Skin epidermis (tissue), 12 donors: ENCODE results near the gene ARSB.
A peak's percentile ranks its signal among the peaks of the same experiment; 100 is the strongest.

ENCODE experiments used
- H3K27ac ChIP-seq, 21 experiments: fragments of 200-600 bp; sonication (generic) in 11 of 21; one replicate each; pipeline ENCODE4 v1.5.0; 2020; ENCODE audit warnings: mild to moderate bottlenecking in 3 of 21, inconsistent platforms in 2 of 21, moderate library complexity in 2 of 21
- H3K4me3 ChIP-seq, 7 experiments: fragments of 200-600 bp; sonication (generic) in 2 of 7; one replicate each; pipeline ENCODE4 v1.5.0; 2020; ENCODE audit warnings: inconsistent platforms in 2 of 7, mild to moderate bottlenecking in 2 of 7, moderate library complexity in 1 of 7

Gene ARSB

DNA sequence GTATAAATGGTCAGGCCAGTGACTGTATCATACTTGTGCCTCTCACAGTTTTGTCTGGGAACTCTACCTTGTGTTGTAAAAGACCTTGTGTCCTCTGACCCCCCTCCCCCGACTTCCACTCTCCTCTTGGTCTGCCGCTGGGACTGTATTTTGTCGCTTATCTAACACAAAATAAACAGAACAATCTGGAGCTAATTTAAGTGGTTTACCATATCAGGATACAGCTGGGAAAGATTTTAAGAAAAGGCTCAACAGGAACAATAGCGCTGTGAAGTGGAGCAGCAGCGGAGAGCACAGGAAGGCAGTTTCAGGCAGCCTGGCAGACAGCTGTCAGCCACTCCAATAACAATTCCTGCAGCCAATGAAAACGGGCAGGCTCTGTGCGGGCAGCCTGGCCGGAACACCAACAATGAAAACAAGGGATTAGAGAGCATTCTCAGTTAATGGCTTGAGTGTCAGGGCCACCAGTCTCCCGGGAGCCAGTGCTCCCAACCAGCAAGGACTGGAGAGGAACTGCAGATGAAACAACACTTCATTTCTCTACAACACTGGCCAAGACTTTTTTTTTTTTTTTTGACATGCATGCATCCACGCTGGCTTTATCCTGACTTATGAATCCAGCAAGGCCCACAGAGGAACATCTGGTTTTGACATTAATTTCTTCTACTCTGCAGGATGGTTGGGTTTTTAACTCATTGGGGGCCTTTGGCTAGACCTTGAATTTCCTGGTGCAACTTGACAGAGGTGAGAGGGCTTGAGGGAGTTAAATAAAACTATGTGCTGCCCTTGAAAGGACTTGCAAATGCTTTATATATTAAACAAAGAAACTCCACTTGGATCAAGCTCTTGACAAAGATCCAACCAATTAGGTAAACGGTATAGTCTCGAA is 76.7 kb downstream of the ARSB start:
- no peak overlapping the region for H3K4me3 ChIP-seq
- peak overlapping the region in 15 of 21 experiments; percentile 3 to 80 (median 46) for H3K27ac ChIP-seq

- Histone ChIP-seq H3K4me3 (no peak overlapping the region), H3K27ac (peak overlapping the region in 15 of 21 experiments; percentile 3 to 80 (median 52))
Measured at GRCh38 chr5:78907255-78907891, 77.7 kb downstream of the ARSB start.

DNA sequence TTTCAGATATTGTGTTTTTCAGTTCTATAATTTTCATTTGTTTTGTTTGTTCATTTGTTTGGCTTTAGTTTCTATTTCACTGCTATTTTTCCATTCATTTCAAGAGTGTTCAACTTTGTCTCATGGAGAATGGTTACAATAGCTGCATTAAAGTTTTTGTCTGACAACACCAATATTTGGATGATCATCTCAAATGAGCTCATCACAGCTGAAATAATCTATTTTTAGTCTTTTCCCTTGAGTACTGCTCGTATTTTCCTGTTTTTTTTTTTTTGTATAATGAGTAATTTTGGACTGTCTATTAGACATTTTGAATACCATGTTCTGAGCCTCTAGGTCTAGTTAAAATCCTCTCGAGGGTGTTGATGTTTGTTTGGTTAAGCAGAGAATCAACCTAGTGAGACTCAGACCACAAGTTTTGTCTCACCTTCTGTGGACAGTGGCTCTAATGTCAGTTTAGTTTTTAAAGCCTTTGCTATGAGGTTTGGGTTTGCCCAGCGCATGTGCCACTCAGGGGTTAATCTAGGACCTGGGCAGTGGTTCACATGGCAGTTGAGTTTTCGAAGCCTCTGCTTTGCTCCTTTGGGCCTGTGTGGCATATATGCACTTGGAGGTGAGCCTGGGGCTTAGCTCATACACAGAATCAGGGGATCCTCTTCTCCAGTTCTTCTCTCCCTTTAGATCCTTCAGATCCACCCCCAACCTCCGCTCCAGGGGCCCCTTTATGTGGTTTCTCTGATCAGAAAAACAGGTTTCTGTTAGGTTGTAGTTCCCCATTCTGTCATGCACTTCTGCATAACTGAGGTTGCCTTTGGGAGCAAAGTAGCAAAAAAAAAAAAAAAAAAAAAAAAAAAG is 79.8 kb downstream of the ARSB start:
- Histone ChIP-seq H3K27ac (peak overlapping the region in 3 of 21 experiments; percentile 18 to 72 (median 38)), H3K4me3 (no peak overlapping the region)

DNA sequence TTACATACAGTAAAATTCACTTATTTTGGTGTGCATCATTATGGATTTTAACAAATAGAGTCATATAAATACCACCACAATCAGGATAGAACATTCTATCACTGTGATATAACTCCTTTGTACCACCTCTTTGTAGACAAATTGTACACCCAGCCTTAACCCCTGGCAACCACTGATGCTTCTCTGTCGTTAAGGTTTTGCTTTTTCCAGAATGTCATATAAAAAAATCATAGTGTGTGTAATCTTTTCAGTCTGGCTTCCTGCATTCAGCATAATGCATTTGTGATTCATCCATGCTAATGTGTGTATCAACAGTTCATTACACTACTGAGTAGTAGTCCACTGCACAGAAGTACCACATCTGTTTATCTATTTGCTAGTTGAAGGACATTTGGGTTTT is 81.2 kb downstream of the ARSB start:
- Histone ChIP-seq H3K4me3 (no peak overlapping the region), H3K27ac (no peak overlapping the region)

DNA sequence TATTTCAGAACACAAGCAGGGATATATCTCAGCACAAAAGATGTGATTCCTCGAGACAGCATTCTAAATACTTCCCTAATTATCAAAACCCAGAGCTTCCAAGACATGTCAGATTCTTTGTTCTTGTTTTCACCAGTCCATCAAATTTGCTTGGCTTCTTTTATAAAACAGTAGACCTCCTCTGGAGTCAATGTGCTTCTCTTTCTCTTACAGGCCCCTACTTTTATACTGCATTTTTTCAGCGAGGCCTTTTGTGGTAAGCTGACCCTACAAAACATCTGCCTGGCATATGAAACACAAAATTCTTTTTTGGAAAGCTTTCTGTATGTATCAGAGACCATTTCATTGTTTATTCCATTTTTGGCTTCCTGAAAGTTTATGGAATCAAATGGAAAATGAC is 81.8 kb downstream of the ARSB start:
- H3K27ac ChIP-seq: no peak overlapping the region

GRCh38 chr5:78899922-78900362 is 85.2 kb downstream of the ARSB start:
- no peak overlapping the region for H3K4me3 ChIP-seq
- no peak overlapping the region for H3K27ac ChIP-seq

More for the DNA sequence above, 81.8 kb downstream of the ARSB start:
- no peak overlapping the region for H3K4me3 ChIP-seq

DNA sequence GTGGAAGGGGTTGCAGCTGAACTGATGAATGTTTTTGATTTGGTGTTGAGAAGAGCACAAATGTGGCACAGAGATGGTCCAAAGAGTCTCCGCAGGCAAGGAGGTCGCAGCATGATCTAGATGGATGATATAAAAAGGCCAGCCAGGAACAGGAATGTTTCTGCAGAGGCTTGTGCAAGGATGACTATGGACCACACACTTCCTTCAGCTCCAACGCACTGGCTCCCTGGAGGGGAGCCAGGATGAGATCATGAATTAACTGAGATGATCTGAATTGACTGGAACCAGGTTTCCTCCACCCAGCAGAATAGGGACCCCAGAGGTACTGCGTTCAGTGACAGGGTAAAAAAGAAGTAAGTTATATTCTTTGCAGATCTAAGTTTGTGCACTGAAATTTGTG is 89.0 kb downstream of the ARSB start:
- H3K27ac ChIP-seq: no peak overlapping the region

DNA sequence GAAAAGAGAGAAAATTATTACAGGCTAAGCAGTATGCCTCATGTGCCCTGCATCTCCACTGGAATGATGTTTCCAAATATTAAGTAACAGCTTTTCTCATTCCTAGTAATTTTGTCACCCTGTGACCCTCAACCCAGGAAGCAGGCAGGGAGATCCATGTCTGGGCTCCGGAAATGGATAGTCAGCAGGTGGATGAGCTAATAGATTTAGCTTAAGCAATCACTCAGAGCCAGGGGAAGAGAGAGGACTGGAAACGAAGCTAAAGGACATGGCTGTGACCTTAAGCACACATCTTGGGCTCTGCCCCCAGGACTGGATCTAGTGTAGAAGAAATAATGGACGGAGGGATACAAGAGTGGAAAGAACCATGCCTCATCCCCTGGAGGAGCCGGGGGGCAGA is 89.5 kb downstream of the ARSB start:
- no peak overlapping the region for H3K27ac ChIP-seq
- no peak overlapping the region for H3K4me3 ChIP-seq

More for the DNA sequence above, 89.0 kb downstream of the ARSB start:
- H3K4me3 ChIP-seq: no peak overlapping the region

DNA sequence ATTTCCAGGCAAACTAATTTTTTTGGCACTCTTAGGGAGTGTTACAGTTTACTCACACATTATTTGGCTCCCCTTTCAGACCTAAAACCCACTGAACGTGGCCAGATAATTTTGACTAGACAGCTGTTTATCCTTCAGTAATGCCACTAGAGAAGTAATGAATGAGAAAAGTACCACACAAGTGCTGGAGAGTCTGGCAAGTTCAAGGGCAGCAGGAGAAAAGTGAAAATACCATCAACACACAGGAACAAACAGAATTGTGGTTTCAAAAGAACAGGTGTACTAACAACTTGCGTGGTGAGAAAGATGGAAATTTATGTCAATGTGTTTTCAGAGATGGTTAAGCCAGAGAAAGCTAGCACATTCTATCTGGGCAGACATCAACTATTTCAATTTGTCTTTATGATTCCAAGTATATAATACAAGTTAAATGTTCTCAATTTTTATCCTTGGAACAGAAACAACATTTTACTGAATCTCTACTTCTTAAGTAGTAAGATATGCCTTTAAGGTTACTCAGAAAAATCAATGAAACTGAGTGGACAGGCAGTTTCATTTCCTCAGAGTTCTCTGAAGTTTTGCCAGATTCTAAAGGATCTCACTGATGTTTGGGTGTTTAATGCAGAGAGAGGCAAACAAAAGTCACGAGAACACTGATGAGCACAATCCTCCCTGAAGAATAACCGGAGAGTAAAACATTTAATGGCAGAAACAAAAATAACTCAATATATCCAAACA is 91.0 kb downstream of the ARSB start:
- no peak overlapping the region for H3K27ac ChIP-seq
- no peak overlapping the region for H3K4me3 ChIP-seq

DNA sequence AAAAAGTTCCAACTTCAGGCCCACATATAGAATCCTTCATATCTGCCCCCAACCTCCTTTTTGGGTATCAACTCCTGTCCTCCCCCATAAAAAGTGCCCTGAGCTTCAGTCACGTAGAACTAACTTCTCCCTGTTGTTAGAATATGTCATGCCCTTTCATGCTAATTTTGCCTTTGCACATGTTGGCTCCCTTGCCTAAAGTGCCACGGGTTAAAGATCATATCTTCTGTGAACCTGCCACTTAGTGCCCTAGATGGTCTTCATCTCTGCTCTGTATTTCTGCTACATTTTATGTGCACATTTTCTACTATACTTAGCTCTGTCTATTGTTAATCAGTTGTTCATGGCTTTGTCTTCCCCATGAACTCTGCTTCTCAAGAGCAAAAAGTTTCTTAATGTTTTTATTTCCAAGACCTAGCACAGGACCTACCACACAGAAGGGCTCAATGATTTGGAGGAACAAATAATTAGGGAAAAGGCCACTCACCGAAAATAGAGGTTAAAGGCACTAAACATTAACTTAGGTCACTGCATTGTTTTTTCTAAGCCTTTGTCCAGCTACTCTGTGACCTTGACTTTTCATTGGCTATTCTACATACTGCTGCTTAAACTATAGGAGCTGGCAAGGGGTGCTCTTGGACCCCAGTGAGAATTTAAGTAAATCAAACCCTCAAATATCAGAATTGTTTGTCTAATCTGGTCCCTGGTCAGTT is 94.3 kb downstream of the ARSB start:
- Histone ChIP-seq H3K27ac (no peak overlapping the region), H3K4me3 (no peak overlapping the region)

DNA sequence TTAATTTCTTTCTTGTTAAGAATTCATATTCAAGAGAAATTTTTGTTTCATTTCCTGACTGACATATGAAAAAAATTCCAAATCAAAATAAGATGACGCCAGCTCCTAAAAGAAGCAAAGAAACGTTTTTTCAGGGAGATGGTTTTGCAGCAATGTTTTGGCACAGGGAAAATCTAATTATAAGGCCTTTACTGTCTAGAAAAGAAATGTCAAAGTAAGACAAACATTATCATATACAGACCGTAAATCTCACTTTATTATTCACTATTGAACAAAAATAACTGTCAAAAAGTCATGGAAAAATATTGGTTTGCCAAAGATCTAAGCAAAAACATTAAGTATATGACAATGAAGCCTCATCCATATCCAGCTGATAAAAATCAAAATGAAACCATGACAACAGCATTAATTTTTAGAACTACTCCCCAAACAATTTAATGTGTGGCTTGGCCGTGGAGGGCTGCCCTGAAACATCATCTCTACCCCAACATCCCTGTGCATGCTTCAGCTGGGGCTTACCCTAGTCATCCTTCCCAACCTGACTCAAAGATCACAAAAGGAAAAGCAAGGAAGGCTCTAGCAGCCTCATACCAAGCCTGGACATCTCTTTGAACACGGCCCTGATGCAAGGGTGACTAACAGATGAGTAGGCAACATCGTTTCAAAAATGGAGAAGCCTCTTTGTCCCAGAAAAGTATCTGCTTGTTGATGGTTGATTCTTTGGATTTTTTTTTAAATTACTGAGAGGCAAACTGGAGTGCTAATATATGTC is 95.6 kb downstream of the ARSB start:
- H3K4me3 ChIP-seq: no peak overlapping the region
- no peak overlapping the region for H3K27ac ChIP-seq

- H3K4me3 ChIP-seq: no peak overlapping the region
- H3K27ac ChIP-seq: peak overlapping the region in 1 of 21 experiments; percentile 25
Measured at GRCh38 chr5:78888580-78889368, 96.3 kb downstream of the ARSB start.

DNA sequence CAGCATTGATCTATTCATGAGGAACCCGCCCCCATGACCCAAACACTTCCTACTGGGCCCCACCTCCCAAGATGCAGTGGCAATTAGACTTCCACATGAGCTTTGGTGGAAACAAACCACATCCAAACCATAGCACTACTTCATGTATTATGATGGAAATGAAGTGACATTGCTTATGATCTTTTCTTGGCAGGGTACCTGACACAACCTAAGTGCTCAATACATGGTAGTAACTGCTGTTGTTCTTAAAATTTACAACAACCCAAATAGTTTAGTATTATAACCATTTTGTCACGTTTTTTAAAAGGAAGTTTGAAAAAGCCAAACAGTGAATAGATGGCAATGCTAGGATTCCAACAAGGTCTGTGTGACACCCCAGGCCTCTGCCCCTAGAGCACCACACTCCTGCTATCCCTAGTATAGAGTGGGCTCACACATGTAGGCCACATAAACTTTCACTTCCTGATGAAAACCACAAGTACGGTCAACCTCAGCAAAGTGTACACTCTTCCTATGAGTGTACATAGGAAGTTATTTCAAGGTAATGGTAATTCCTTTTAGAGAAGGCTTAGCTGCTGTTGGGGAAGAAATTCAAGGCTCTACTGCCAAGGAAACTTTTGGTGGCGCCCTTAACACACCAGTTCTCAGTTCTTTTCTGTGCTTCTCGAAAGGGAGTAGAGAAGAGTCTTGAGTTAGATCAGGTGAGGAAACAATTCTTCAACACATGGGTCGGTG is 97.6 kb downstream of the ARSB start:
- no peak overlapping the region for H3K4me3 ChIP-seq
- no peak overlapping the region for H3K27ac ChIP-seq

- no peak overlapping the region for H3K27ac ChIP-seq
Measured at GRCh38 chr5:78886341-78887230, 98.5 kb downstream of the ARSB start.

DNA sequence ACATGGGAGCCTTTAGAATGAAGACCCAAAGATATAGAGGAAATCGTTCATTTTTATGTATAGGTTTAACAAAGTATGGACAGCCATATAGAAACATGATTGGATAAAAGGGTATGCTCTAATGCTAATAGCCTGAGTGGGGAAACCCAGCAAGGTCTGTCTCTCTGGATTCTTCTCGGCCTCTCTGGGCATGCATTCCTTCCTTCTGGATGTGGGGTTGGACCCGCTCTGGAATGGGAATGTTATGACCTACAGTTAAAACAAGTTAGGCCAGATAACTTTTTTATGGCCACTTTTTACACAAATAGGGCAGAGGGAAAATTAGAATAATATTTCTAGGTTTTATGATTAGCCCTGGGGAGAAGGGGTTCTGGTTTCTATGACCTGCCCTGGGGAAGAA is 103.2 kb downstream of the ARSB start:
- Histone ChIP-seq H3K27ac (no peak overlapping the region), H3K4me3 (no peak overlapping the region)

More at GRCh38 chr5:78886341-78887230, 98.5 kb downstream of the ARSB start:
- H3K4me3 ChIP-seq: no peak overlapping the region

DNA sequence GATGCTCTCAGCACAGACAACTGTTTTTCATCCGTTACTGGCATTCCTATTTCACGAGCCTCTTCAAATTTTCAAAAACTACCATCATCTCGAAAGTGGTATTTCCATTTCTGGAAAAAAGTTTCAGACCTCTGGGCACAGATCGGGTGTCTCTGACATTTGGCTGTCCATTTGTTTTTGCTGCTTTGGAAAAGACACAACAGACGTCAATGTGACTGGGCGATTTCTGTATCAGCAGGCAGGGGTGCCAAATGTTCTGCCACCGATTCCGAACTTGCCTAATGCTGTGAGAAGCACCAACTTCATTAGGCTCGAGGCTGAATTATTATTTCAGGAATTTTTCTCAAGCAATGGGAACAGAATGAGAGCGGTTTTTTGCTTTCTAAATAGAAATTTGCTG is 105.6 kb downstream of the ARSB start:
- Histone ChIP-seq H3K27ac (peak overlapping the region in 4 of 21 experiments; percentile 5 to 62 (median 20)), H3K4me3 (no peak overlapping the region)
